Calu3 (cell line): Measurements from ENCODE around the gene PEX10. TPM values are rescaled to one million over a fixed set of nuclear protein-coding genes. Genes with fewer than 3 reads are reported as not detected.

Source experiments
- BruUV-seq: library from RNA; stranded (reverse); fragments of 400-500 nt; replicated peaks from 2 replicates; lab custom pipeline; 2021; lab: Mats Ljungman, UMichigan
- CTCF ChIA-PET: fragments of 300-600 bp; sonication (Branson Sonifier 250); formaldehyde crosslinking; loops from one replicate; lab custom pipeline; 2022; ENCODE audit warnings: antibody characterized with exemption; lab: Charles Lee
- DNase-seq: peaks from one replicate; pipeline ENCODE4 v3.0.0; 2022
- H3K27ac Mint-ChIP-seq: one replicate; pipeline ENCODE4 v1.8.0; 2022; ENCODE audit warnings: mixed read lengths; ENCODE audit not compliant: unreplicated experiment
- H3K27me3 Mint-ChIP-seq: one replicate; pipeline ENCODE4 v1.8.0; 2022; ENCODE audit warnings: mixed read lengths; ENCODE audit not compliant: unreplicated experiment
- H3K36me3 Mint-ChIP-seq: one replicate; pipeline ENCODE4 v1.8.0; 2022; ENCODE audit warnings: mild to moderate bottlenecking, moderate library complexity, mixed read lengths; ENCODE audit not compliant: insufficient read depth, unreplicated experiment
- H3K4me1 Mint-ChIP-seq: one replicate; pipeline ENCODE4 v1.8.0; 2022; ENCODE audit warnings: mild to moderate bottlenecking, low read depth, mixed read lengths; ENCODE audit not compliant: unreplicated experiment
- H3K4me3 Mint-ChIP-seq: one replicate; pipeline ENCODE4 v1.8.0; 2022; ENCODE audit warnings: mild to moderate bottlenecking, low read depth, moderate library complexity, mixed read lengths; ENCODE audit not compliant: unreplicated experiment
- H3K9me3 Mint-ChIP-seq: one replicate; pipeline ENCODE4 v1.8.0; 2022; ENCODE audit warnings: low read depth, mixed read lengths; ENCODE audit not compliant: unreplicated experiment
- intact Hi-C: fragments of 100-400 bp; cut with micrococcal nuclease; formaldehyde crosslinking; loops from one replicate; pipeline ENCODE4 v1.10.0; 2022; ENCODE audit not compliant: unreplicated experiment
- total RNA-seq: library from RNA; stranded (reverse); gene quantifications from 2 replicates; pipeline ENCODE4 v1.2.3, GENCODE V29; 2022
- TF ChIP-seq, protein P1 (sequence below): fragments of 200-600 bp; IDR thresholded peaks from one replicate; pipeline ENCODE4 v1.8.0; 2022; ENCODE audit warnings: antibody characterized with exemption; ENCODE audit not compliant: unreplicated experiment

Gene PEX10
- total RNA-seq, 1 experiment from 2014 or later = 24.0 TPM

DNA sequence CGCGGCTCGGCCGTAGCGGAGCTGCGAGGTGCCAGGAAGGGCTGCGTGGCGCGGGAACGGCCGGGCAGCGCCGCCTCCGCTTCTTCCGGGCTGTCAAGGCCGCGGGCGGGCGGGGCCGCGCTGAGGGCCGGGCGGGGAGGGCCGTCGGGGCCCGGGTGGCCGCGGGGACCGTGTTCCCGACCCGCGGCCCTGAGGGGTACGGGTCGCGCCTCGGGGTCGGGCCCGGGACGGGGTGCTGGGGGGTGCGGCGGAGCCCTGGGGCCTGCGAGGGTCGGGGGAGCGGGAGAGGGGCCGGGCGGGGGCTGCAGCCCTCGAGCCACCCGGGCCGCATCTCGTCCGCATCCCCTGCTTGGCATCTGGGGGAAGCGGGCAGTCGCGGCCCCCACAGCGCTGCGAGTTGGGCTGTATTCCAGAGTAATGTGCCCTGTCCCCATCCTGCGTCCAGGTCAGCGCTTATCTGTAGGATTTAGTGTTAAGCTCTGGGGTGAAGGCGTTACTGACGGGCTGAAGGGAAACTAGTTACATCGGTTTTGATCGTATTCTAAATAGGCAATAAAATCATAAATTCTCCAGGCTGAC lies 20.3 kb downstream of the PEX10 start:
- CTCF ChIA-PET = interaction anchor here (0.6 to 1.3 kb wide), 5 partner anchors 10 to 197 kb away, joined by 3 to 6 read pairs (median 3); partner anchors contain the start of genes FAAP20 and PANK4
- H3K9me3 Mint-ChIP-seq = no peaks in the 10 kb centered on the region
- intact Hi-C loops = no loop called here

DNA sequence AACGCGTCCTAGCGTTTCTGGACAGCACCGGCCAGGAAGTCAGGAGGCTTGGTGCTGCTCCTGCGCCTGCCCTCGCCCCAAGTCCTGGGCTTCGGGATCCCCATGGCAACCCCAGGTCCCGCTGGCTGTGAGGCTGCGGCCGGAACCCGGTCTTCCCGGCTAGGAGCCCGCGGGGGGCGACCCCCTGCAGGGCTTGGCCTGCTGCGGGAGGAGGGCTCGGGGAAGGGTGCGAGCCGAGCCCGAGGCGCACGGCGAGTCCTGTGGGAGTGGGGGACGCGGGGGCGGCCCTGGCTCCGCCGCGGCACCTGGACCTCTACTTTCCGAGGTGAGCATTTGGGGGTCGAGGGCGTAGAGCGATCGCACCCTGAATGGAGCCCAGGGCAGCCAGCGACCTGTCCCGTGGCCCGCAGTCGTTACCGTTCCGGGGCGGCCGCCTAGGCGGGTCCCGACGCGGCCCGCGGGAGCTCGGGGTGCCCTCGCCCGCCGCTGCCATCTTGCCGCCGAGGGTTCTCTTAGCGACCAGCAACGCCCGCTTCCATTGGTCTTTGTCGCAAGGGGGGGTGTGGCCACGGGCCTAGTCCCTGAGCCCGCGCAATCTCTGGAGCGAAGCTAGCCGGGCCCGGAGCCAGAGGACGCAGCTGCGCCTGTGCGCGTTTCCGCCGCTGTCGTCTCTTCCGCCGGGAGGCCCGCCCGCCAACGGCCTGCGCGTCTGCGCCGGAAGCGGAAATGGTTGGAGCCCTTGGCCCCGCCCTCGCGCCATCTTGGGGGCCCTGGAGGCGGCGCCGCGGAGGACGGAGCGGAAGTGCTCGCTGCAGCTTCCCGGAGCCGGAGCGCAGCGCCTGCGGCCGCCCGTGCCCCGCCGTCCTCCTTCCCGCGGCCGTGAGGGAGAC lies 21.1 kb downstream of the PEX10 start, which contains the start of the genes MORN1 and RER1:
Gene MORN1, minus strand, starts transcription at position 514 of the 890 bp plus-strand sequence. Its CDS starts 21 bp downstream, at position 493.
Gene RER1, plus strand, starts transcription at position 801 of the 890 bp plus-strand sequence. CDS start 3,950 bp downstream, outside the sequence.
- H3K36me3 Mint-ChIP-seq = peaks cover 48% of the 10 kb centered on the region
- intact Hi-C loops = no loop called here
- DNase-seq = peak; percentile 96
- H3K4me3 Mint-ChIP-seq = peak within 1 kb of the TSS; percentile 79
- no TSS peak for BruUV-seq
- CTCF ChIA-PET = interaction anchor here (0.6 to 1.3 kb wide), 5 partner anchors 10 to 196 kb away, joined by 3 to 6 read pairs (median 3); partner anchors contain the start of genes FAAP20 and PANK4
- TF ChIP-seq, protein P1, sequence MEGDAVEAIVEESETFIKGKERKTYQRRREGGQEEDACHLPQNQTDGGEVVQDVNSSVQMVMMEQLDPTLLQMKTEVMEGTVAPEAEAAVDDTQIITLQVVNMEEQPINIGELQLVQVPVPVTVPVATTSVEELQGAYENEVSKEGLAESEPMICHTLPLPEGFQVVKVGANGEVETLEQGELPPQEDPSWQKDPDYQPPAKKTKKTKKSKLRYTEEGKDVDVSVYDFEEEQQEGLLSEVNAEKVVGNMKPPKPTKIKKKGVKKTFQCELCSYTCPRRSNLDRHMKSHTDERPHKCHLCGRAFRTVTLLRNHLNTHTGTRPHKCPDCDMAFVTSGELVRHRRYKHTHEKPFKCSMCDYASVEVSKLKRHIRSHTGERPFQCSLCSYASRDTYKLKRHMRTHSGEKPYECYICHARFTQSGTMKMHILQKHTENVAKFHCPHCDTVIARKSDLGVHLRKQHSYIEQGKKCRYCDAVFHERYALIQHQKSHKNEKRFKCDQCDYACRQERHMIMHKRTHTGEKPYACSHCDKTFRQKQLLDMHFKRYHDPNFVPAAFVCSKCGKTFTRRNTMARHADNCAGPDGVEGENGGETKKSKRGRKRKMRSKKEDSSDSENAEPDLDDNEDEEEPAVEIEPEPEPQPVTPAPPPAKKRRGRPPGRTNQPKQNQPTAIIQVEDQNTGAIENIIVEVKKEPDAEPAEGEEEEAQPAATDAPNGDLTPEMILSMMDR = no peak
- peaks cover 21% of the 10 kb centered on the region for H3K4me1 Mint-ChIP-seq
- H3K27me3 Mint-ChIP-seq = no peaks in the 10 kb centered on the region
- no peaks in the 10 kb centered on the region for H3K9me3 Mint-ChIP-seq
- peak within 1 kb of the TSS; percentile 86 for H3K27ac Mint-ChIP-seq

More for the DNA sequence above, 20.3 kb downstream of the PEX10 start:
- no TSS peak for BruUV-seq
- no peaks in the 10 kb centered on the region for H3K27me3 Mint-ChIP-seq
- DNase-seq = no peak
- peaks cover 21% of the 10 kb centered on the region for H3K4me1 Mint-ChIP-seq
- peak overlapping the region; percentile 79 for H3K4me3 Mint-ChIP-seq
- peaks cover 52% of the 10 kb centered on the region for H3K36me3 Mint-ChIP-seq
- peak overlapping the region; percentile 86 for H3K27ac Mint-ChIP-seq
- TF ChIP-seq, protein P1 = no peak

DNA sequence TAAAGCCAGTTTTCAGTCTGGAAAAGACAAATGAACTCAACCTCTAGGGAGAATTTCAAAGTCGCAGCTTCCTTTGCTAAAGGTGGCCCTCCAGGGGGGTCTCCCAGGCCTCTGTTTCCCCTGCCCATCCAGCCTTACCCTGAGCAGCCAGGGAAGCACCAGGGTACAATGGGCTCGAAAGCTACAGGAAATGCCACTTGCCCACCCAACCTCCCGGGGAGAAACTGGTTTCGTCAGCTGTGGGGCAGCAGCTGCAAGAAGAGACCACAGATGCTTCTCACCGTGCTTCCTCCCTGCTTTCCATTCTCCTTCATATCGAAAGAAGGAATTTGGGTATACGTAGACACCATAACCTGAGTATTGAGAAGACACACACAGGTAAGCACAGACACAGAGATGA lies 22.7 kb downstream of the PEX10 start:
- DNase-seq = no peak
- Mint-ChIP-seq H3K27ac (no peak overlapping the region), H3K9me3 (no peaks in the 10 kb centered on the region), H3K4me3 (peak overlapping the region; percentile 79), H3K36me3 (peaks cover 51% of the 10 kb centered on the region), H3K4me1 (peaks cover 21% of the 10 kb centered on the region), H3K27me3 (no peaks in the 10 kb centered on the region)
- no TSS peak for BruUV-seq
- TF ChIP-seq, protein P1 = no peak
- intact Hi-C loops = no loop called here
- CTCF ChIA-PET = no interaction called here
